Uterus (tissue), 2 donors: ENCODE measurements around the gene CCDC194.

Experiments used
- POLR2A ChIP-seq, 2 donors: fragments of 450-650 bp; IDR thresholded peaks; one replicate each; pipeline ENCODE4 v1.6.1; 2016; ENCODE audit warnings: antibody characterized with exemption in 2 of 2, mild to moderate bottlenecking in 1 of 2, moderate library complexity in 1 of 2
- TF ChIP-seq, protein P1 (sequence below), 4 experiments: fragments of 200-600 bp in 2 of 4; fragments of 450-650 bp in 2 of 4; sonication (generic) in 2 of 4; IDR thresholded peaks; one replicate each; pipeline ENCODE4 v1.5.1; 2016 to 2019; ENCODE audit warnings: antibody characterized with exemption in 4 of 4, mild to moderate bottlenecking in 2 of 4, moderate library complexity in 1 of 4

GRCh38 chr19:17357724-17358123 is 36.3 kb downstream of the CCDC194 start:
- TF ChIP-seq, protein P1, sequence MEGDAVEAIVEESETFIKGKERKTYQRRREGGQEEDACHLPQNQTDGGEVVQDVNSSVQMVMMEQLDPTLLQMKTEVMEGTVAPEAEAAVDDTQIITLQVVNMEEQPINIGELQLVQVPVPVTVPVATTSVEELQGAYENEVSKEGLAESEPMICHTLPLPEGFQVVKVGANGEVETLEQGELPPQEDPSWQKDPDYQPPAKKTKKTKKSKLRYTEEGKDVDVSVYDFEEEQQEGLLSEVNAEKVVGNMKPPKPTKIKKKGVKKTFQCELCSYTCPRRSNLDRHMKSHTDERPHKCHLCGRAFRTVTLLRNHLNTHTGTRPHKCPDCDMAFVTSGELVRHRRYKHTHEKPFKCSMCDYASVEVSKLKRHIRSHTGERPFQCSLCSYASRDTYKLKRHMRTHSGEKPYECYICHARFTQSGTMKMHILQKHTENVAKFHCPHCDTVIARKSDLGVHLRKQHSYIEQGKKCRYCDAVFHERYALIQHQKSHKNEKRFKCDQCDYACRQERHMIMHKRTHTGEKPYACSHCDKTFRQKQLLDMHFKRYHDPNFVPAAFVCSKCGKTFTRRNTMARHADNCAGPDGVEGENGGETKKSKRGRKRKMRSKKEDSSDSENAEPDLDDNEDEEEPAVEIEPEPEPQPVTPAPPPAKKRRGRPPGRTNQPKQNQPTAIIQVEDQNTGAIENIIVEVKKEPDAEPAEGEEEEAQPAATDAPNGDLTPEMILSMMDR (IDR thresholded peaks at IDR 0.05) = no peak
- no peak for TF ChIP-seq POLR2A (IDR thresholded peaks at IDR 0.05)
